NB4 (cell line): ENCODE data around the gene LIMK2.
"Not testable (repeated sequence)": the region's sequence is repeated elsewhere in the genome, so short reads cannot be mapped to it uniquely, and the experiment has no call there.

Experiments used
- DNase-seq: peaks from one replicate; pipeline ENCODE4 v3.0.0; 2010; ENCODE audit warnings: low read depth
- H3K4me3 ChIP-seq: one replicate; pipeline ENCODE4 v1.5.1; 2011; ENCODE audit warnings: mild to moderate bottlenecking, low read depth, low read length, moderate library complexity
- CTCF ChIP-seq: IDR thresholded peaks from one replicate; pipeline ENCODE4 v1.5.1; 2012; ENCODE audit warnings: low read depth, low read length
- MAX ChIP-seq: IDR thresholded peaks from 2 replicates; pipeline ENCODE4 v1.6.1; 2011; ENCODE audit warnings: low read depth, low read length
- MYC ChIP-seq: IDR thresholded peaks from 2 replicates; pipeline ENCODE4 v1.6.1; 2011; ENCODE audit warnings: low read depth, low read length
- POLR2A ChIP-seq: IDR thresholded peaks from 2 replicates; pipeline ENCODE4 v1.6.1; 2011; ENCODE audit warnings: mild to moderate bottlenecking; ENCODE audit not compliant: insufficient read length; ENCODE audit errors: extremely low read depth

The LIMK2 gene

GRCh38 chr22:31193092-31193491 lies 19.0 kb upstream of the LIMK2 start:
- no peak overlapping the region for H3K4me3 ChIP-seq
- TF ChIP-seq CTCF (no peak), MAX (no peak), MYC (no peak), POLR2A (no peak)
- DNase-seq, result no peak

- not testable (repeated sequence) for H3K4me3 ChIP-seq, DNase-seq
Observed at GRCh38 chr22:31194681-31195080, 17.4 kb upstream of the LIMK2 start.

- TF ChIP-seq CTCF (no peak), POLR2A (no peak), MYC (no peak), MAX (no peak)
- DNase-seq, result no peak
- H3K4me3 ChIP-seq, result no peak overlapping the region
Observed at GRCh38 chr22:31199187-31199586, 12.9 kb upstream of the LIMK2 start.

- not testable (repeated sequence) for H3K4me3 ChIP-seq, DNase-seq
Observed at GRCh38 chr22:31204352-31204984, 7.6 kb upstream of the LIMK2 start.

GRCh38 chr22:31205059-31205458 lies 7.0 kb upstream of the LIMK2 start:
- not testable (repeated sequence) for H3K4me3 ChIP-seq, DNase-seq

- H3K4me3 ChIP-seq, DNase-seq: not testable (repeated sequence)
Observed at GRCh38 chr22:31206460-31206859, 5.6 kb upstream of the LIMK2 start.

GRCh38 chr22:31206896-31207687 lies 5.0 kb upstream of the LIMK2 start:
- TF ChIP-seq MAX (no peak), CTCF (no peak), POLR2A (no peak), MYC (no peak)
- DNase-seq, result no peak
- no peak overlapping the region for H3K4me3 ChIP-seq

- no peak for DNase-seq
- no peak for TF ChIP-seq CTCF
- no peak for TF ChIP-seq MAX
- TF ChIP-seq MYC, result no peak
- TF ChIP-seq POLR2A, result no peak
- H3K4me3 ChIP-seq, result no peak overlapping the region
Observed at GRCh38 chr22:31210556-31211421, 1.3 kb upstream of the LIMK2 start.
